GM12878 (cell line): ENCODE data around the gene MRPL53. TPM values are rescaled to one million over a fixed set of nuclear protein-coding genes. Genes with fewer than 3 reads are reported as not detected.

Source experiments
- ATAC-seq: fragments of 200-7000 bp; cut with Tn5 transposase; 3 replicates; pipeline ENCODE4 v1.9.1; 2020; ENCODE audit warnings: mild to moderate bottlenecking, moderate library complexity
- BruUV-seq: library from RNA; stranded (reverse); fragments of 400-500 nt; replicated peaks from 2 replicates; lab custom pipeline; 2021; lab: Mats Ljungman, UMichigan
- CTCF ChIA-PET: fragments of 300-600 bp; sonication (Branson Sonifier 250); formaldehyde crosslinking; extraction: SDS; loops from one replicate; lab custom pipeline; 2021; ENCODE audit warnings: inconsistent platforms; lab: Yijun Ruan, JAX
- POLR2A ChIA-PET: fragments of 350-600 bp; formaldehyde crosslinking; extraction: SDS; loops from one replicate; lab custom pipeline; 2021; ENCODE audit warnings: inconsistent platforms; lab: Charles Lee
- RAD21 ChIA-PET: fragments of 300-600 bp; sonication (Branson Sonifier 250); formaldehyde crosslinking; loops from one replicate; lab custom pipeline; 2023; ENCODE audit warnings: antibody characterized with exemption; ENCODE audit not compliant: unreplicated experiment; lab: Charles Lee
- SMC1A ChIA-PET: fragments of 300-600 bp; sonication (Branson Sonifier 250); formaldehyde crosslinking; loops from one replicate; lab custom pipeline; 2023; ENCODE audit not compliant: unreplicated experiment, uncharacterized antibody; lab: Charles Lee
- DNase-seq: peaks from one replicate; pipeline ENCODE4 v3.0.0-alpha.2; 2011; ENCODE audit warnings: low read depth, low spot score
- FAIRE-seq: peaks from 3 replicates; lab custom pipeline; 2011; peaks lifted over from hg19 to GRCh38; lab: Jason Lieb, UNC
- H2AFZ ChIP-seq: 2 replicates; pipeline ENCODE4 v1.6.0; 2011; ENCODE audit warnings: low read depth, low read length, control low read depth; ENCODE audit not compliant: control insufficient read depth
- H3K27ac ChIP-seq: 2 replicates; pipeline ENCODE4 v1.5.1; 2011; ENCODE audit warnings: control low read depth; ENCODE audit not compliant: control insufficient read depth, insufficient read depth
- H3K27me3 ChIP-seq, 2 experiments: replicated peaks in 1 of 2; 2 replicates each; pipeline versions ENCODE4 v1.6.0 to v1.6.1; 2011; ENCODE audit warnings: low read length in 1 of 2; ENCODE audit not compliant: control insufficient read depth in 2 of 2, insufficient read depth in 2 of 2
- H3K36me3 ChIP-seq, 2 experiments: 2 replicates each; pipeline ENCODE4 v1.5.1; 2011; ENCODE audit warnings: low read length in 1 of 2; ENCODE audit not compliant: control insufficient read depth in 2 of 2, insufficient read depth in 2 of 2
- H3K4me1 ChIP-seq: 2 replicates; pipeline ENCODE4 v1.6.1; 2011; ENCODE audit warnings: mild to moderate bottlenecking, low read length, moderate library complexity, mixed read lengths; ENCODE audit not compliant: control insufficient read depth, insufficient read depth
- H3K4me2 ChIP-seq: 2 replicates; pipeline ENCODE4 v1.6.0; 2011; ENCODE audit warnings: control low read depth; ENCODE audit not compliant: control insufficient read depth, insufficient read depth
- H3K4me3 ChIP-seq: fragments of 200-600 bp; sonication (generic); 2 replicates; pipeline ENCODE4 v1.5.1; 2016
- H3K79me2 ChIP-seq: 2 replicates; pipeline ENCODE4 v1.6.0; 2011; ENCODE audit warnings: low read length; ENCODE audit not compliant: control insufficient read depth, insufficient read depth
- H3K9ac ChIP-seq: 2 replicates; pipeline ENCODE4 v1.8.0; 2011; ENCODE audit warnings: low read length, control low read depth, mixed read lengths; ENCODE audit not compliant: control insufficient read depth, insufficient read depth
- H3K9me3 ChIP-seq: replicated peaks from 3 replicates; pipeline ENCODE4 v1.5.1; 2011; ENCODE audit warnings: mild to moderate bottlenecking, low read length; ENCODE audit not compliant: control insufficient read depth, insufficient read depth
- H4K20me1 ChIP-seq: 2 replicates; pipeline ENCODE4 v1.6.0; 2011; ENCODE audit not compliant: control insufficient read depth, insufficient read depth
- BCL3 ChIP-seq: IDR thresholded peaks from 2 replicates; pipeline ENCODE4 v1.6.1; 2011; ENCODE audit warnings: borderline replicate concordance, low read depth, mild to moderate bottlenecking, moderate library complexity, low read length; ENCODE audit not compliant: insufficient read depth, poor library complexity, severe bottlenecking
- EGR1 ChIP-seq, 2 experiments: IDR thresholded peaks; 1 replicate in 1 of 2; 2 replicates in 1 of 2; pipeline ENCODE4 v1.6.1; 2011 to 2012; ENCODE audit warnings: low read depth in 2 of 2, low read length in 2 of 2, borderline replicate concordance in 1 of 2, mild to moderate bottlenecking in 1 of 2, moderate library complexity in 1 of 2
- JUND ChIP-seq: IDR thresholded peaks from 2 replicates; pipeline ENCODE4 v1.6.1; 2012; ENCODE audit warnings: low read depth, mild to moderate bottlenecking, low read length, improper control_type of control experiment, moderate library complexity
- MXI1 ChIP-seq: fragments of 150-350 bp; IDR thresholded peaks from 2 replicates; pipeline ENCODE4 v1.6.1; 2011; ENCODE audit warnings: low read depth, mild to moderate bottlenecking, inconsistent platforms, low read length, improper control_type of control experiment
- MYB ChIP-seq: fragments of 150-350 bp; IDR thresholded peaks from 2 replicates; pipeline ENCODE4 v1.6.1; 2014; ENCODE audit warnings: mild to moderate bottlenecking, low read depth, low read length, borderline replicate concordance
- NFIC ChIP-seq: IDR thresholded peaks from 2 replicates; pipeline ENCODE4 v1.6.1; 2012; ENCODE audit warnings: low read depth, mild to moderate bottlenecking, inconsistent platforms, low read length, moderate library complexity
- TCF7 ChIP-seq: IDR thresholded peaks from 2 replicates; pipeline ENCODE4 v1.6.1; 2014; ENCODE audit warnings: antibody characterized with exemption, borderline replicate concordance
- ZNF24 ChIP-seq: fragments of 450-650 bp; IDR thresholded peaks from 2 replicates; pipeline ENCODE4 v1.6.1; 2017; ENCODE audit warnings: antibody characterized with exemption, mild to moderate bottlenecking
- WGBS: methylation state at CpG from one replicate; pipeline ENCODE4 v1.1.6; 2016; ENCODE audit warnings: low lambda C conversion rate; ENCODE audit not compliant: insufficient replicate concordance, insufficient coverage; ENCODE audit errors: missing lambda C conversion rate; 5-methylcytosine and 5-hydroxymethylcytosine counted together
- in situ Hi-C: fragments of 300-500 bp; cut with MboI; formaldehyde crosslinking; loops from 9 replicates; pipeline ENCODE4 v1.14.3; 2018; ENCODE audit warnings: mixed read lengths
- intact Hi-C: fragments of 100-400 bp; cut with micrococcal nuclease; formaldehyde crosslinking; loops from one replicate; pipeline ENCODE4 v1.14.2; 2022; ENCODE audit not compliant: unreplicated experiment
- polyA plus RNA-seq, 11 experiments: library from polyadenylated mRNA; depleted of rRNA in 4 of 11; unstranded in 6 of 11; stranded (reverse) in 5 of 11; fragments of >200 nt; fragmentation: Nextera tagmentation in 4 of 11; fragmentation: Illumina TruSeq in 1 of 11; extraction: Ambion mirVana in 4 of 11; extraction: Trizol in 1 of 11; gene quantifications; 1 replicate in 1 of 11; 2 replicates in 10 of 11; pipeline versions ENCODE4 v1.2.1 to v1.2.3, GENCODE V29; 2011 to 2016; ENCODE audit warnings: inconsistent platforms in 2 of 11, missing spikeins in 2 of 11, low read depth in 1 of 11
- total RNA-seq, 4 experiments: library from RNA; depleted of rRNA in 3 of 4; stranded (reverse); fragments of >200 nt in 3 of 4; fragmentation: Illumina TruSeq in 1 of 4; extraction: Trizol in 1 of 4; gene quantifications; 2 replicates each; pipeline versions ENCODE4 v1.2.1 to v1.2.3, GENCODE V29; 2013 to 2021

MRPL53 gene
- total and polyA plus RNA-seq, 10 of the 15 experiments (the other 5 are each of a cell fraction or from before 2014, with no cell fraction given) = 15.1 to 167 (median 80.9) TPM

- no peaks in the 10 kb centered on the region for H3K27me3 ChIP-seq
- no peak overlapping the region for H3K4me3 ChIP-seq
- H3K36me3 ChIP-seq = peaks cover 2 to 4% of the 10 kb centered on the region in 2 experiments; a peak in 3 of 4 replicates
- ChIA-PET POLR2A (no interaction called here), CTCF (interaction anchor here (0.6 to 1.0 kb wide), 2 partner anchors 19 to 70 kb away, joined by 3 read pairs; no protein-coding TSS in a partner anchor), RAD21 (no interaction called here), SMC1A (no interaction called here)
- peaks cover 29% of the 10 kb centered on the region for H3K79me2 ChIP-seq
- in situ Hi-C loops (no loop called here), intact Hi-C loops (no loop called here)
- FAIRE-seq (no peak), DNase-seq (no peak), ATAC-seq (no peak)
- WGBS = 95% methylated on average over 20 of the region's 20 CpGs
- H3K4me2 ChIP-seq = no peak overlapping the region
- H3K27ac ChIP-seq = no peak overlapping the region
- no peaks in the 10 kb centered on the region for H4K20me1 ChIP-seq
- BruUV-seq = no TSS peak
- H3K9me3 ChIP-seq = no peaks in the 10 kb centered on the region
- TF ChIP-seq NFIC (no peak), MXI1 (no peak), JUND (no peak), EGR1 (IDR thresholded peaks at IDR 0.05; ENCODE audit: borderline replicate concordance in 1 of 2, low read depth in 2 of 2, low read length in 2 of 2) (no peak), BCL3 (no peak), ZNF24 (no peak), TCF7 (no peak), MYB (no peak)
- H3K9ac ChIP-seq = no peak overlapping the region
- H3K4me1 ChIP-seq = peaks cover 7% of the 10 kb centered on the region
- H2AFZ ChIP-seq = no peak overlapping the region
Measured at GRCh38 chr2:74462054-74462785, 10.3 kb downstream of the MRPL53 start.
